Fibroblast of skin of scalp (primary cell): ENCODE results near the gene PRDM1. TPM values are rescaled to one million over a fixed set of nuclear protein-coding genes. Genes with fewer than 3 reads are reported as not detected.

Source experiments
- DNase-seq: peaks from one replicate; pipeline ENCODE4 v3.0.0-alpha.2; 2013
- polyA plus RNA-seq, 2 experiments: library from polyadenylated mRNA; unstranded; fragments of 120-200 nt; gene quantifications; one replicate each; pipeline ENCODE4 v1.2.1, GENCODE V29; 2013; ENCODE audit not compliant: insufficient read length in 2 of 2

The PRDM1 gene
- 0.78 TPM for polyA plus RNA-seq (2013, experiment 1 of 2; ENCODE audit: insufficient read length)
- polyA plus RNA-seq (2013, experiment 2 of 2; ENCODE audit: insufficient read length): 1.7 TPM

DNA sequence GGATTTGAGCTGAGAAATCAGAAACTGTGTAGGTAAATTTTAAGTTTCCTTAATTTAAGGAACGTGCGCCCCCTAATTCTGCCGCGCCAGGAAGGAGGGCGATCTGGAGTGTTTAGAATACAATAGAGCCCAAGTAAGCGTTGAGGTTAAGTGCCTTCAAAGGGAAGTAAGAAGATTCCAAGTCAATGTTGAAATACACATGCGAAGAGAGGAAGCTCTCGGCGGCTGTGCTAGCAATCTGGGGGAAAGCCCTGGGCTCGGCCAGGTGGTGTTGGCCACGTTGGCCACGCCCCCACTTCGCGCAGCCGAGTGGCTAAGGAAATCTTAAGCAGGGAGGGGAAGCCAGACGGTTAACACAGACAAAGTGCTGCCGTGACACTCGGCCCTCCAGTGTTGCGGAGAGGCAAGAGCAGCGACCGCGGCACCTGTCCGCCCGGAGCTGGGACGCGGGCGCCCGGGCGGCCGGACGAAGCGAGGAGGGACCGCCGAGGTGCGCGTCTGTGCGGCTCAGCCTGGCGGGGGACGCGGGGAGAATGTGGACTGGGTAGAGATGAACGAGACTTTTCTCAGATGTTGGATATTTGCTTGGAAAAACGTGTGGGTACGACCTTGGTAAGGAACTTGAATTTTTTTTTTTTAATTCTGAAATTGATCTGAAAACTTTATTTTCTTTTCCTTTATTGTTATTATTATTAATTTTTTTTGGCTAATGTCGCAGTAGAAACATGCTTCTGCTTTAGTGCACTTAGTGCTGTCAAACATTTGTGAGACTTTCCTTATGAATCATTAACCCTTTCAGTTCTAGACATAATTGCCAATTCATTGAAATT lies at the start of gene PRDM1:
TSS of gene PRDM1 (plus strand) at position 353 of the 830 bp plus-strand sequence. CDS start at position 571, 218 bp downstream.
- DNase-seq: peak; percentile 25

DNA sequence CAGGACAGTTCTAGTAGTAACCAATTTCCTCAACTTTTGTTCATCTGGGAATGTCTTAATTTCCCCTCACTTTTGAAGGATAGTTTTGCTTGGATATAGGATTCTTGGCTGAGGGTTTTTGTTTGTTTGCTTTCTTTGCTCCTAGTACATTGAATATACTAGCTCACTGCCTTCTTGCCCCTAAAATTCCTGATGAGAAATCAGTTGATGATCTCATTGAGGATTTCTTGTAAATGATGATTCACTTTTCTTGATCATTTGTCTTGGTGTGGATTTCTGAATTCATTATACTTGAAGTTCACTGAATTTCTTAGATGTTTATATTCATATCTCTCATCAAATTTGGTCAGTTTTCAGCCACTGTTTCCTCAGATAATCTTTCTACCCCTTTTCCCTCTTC lies 49.1 kb upstream of the PRDM1 start:
- DNase-seq: peak; percentile 54

DNA sequence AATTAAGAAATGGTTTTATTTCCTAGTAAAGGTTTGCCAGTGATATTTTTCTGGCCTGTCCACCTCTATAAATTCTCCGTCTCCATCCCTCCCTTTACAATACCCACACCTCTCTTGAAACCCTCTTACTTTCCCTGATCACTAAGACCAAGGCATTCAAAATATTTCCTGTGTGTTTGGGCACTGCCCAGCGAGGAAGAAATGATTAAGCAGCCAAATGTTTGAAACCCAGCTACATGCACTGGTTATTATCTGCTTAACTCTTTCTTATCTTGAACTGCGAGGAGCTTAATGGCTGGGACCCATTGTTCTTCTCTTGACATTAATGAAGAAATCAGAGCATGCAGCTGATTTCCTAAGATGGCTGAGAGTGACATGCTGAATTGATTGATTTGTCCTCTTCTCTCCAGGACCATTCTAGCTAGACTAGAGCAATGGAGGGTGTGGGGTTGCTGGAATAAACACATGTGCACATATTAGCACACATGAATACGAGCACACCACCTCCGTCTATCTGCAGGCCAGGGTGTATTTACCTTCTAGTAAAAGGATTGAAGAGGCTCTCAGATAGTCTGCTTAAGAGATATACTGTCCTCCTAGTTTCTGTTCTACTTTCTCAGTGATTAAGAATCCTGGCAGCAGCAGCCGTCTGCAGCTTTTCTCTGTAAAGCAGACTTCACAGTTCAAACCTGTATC lies 46.1 kb upstream of the PRDM1 start:
- DNase-seq: no peak

- no peak for DNase-seq
These were observed 42.0 kb upstream of the PRDM1 start for GRCh38 chr6:106044151-106044550.

- DNase-seq: no peak
These were observed 41.1 kb upstream of the PRDM1 start for GRCh38 chr6:106045077-106045476.

DNA sequence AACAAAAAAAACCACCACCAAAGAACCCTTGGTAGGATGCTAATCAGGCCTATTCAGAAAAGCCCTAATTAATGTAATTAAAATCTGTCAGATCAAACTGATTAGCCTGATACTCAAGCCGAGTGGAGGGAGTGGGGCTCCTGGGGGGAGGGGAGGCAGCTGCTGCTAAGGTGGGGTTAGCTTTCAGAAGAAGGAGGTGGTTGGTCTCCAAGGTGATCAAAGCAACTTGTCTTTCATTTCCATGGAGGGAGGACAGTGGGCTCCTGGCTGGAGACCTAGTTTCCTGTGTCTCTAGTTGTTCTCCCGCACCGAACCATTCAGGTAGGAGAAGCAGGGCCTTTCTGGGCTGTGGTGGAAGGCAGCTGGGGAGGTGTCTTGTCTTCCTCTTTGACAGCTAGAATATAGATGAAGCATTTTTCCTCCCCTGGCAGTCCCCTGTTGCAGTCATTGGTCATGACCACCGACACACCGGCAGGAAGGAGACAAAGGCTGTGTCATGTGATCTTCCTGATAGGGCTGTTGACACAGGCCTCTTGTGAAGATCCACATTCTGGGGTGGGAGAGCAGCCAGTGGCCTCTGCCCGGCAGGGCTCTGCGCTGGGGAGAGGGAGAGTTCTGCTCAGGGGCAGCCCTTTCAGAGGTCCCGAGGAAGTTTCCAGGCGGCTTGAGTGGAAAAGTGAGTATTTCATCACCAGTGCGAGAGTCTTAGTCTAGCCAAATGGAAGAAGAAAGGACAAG lies 39.9 kb upstream of the PRDM1 start:
- DNase-seq: no peak

GRCh38 chr6:106046854-106047200 lies 39.3 kb upstream of the PRDM1 start:
- DNase-seq: no peak

- no peak for DNase-seq
These were observed 37.8 kb upstream of the PRDM1 start for GRCh38 chr6:106048336-106048735.

- no peak for DNase-seq
These were observed 35.6 kb upstream of the PRDM1 start for GRCh38 chr6:106050538-106050937.

- DNase-seq: peak; percentile 23
These were observed 34.9 kb upstream of the PRDM1 start for GRCh38 chr6:106051226-106051625.

DNA sequence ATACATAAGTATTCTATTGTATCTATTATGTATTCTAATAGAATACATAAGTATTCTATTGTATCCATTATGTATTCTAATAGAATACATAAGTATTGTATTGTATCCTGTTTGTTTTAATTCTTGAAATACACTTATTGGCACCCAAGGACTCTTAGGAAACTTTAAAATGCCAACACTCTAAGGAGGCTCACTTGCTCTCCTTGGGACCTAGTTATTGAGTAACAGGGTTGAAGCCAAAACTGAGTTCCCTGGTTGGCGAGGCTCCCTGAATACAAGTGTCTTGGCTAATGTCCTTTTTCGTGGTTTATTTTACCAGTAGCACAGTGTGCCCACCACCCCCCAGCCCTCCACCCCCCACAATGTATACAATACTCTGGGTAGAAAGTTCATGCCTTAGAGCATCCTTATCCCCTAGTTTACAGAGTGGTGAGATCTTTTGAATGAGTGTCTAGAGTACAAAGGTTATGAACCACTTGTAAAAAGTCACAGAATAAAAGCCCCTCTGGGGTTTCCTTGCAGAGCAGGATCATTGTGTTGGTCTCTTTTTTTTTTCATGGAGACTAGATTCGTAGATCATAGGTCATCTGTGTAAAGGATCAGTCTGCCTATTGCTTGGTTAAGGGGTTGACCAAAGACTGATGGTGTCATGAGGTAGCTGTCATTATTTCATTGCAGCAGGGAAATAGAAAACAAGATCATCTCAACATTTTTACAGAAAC lies 32.5 kb upstream of the PRDM1 start:
- no peak for DNase-seq

DNA sequence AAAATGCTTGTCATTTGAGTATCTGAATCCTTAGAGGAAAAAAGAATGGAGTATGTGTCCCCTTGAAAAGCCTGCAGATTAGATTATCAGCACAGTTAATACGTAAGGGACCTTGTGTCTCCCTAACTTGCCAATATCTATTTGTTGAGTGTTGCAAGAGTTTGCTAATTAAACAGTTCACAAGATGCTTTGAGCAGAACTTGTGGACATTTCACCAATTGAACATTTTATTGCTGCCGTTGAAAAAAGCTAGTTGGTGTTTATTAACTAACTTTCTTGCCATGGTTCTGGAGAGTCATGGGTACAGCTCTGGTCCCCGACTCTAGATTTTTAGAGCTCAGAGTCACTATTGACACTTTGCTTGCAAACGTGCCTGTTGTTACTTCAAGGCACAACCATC lies 30.6 kb upstream of the PRDM1 start:
- DNase-seq: no peak

- DNase-seq: no peak
These were observed 29.9 kb upstream of the PRDM1 start for GRCh38 chr6:106056060-106056745.

DNA sequence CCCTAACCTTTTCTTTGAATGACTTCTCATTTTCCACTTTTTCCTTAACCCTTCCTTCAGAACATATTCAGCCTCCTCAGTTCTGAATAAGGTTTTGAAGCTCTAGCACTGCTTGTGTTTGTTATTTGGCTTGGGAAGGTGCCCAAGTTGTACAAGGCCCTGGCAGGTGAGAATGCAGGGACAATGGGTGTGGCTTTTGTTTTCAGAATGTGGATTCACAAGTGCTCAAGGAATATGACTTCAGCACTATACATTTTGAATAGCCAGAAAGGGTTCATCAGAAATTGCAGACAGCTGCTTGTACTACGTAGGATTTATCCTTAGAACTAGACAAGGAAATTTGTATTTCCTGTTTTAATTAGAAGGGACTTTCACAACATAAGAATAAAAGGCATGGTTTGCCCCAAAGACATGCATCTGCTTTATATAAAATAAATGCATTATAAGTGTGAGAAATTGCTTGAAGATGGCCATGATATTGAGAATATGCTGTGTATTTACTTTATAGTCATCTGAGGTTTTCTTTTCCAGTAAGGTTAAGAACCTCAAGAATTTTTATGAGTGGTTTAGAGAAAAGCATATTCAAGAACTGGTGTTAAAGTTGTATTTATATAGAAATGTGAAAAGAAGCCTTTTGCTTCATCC lies 29.3 kb upstream of the PRDM1 start:
- DNase-seq: no peak

GRCh38 chr6:106059331-106059730 lies 26.8 kb upstream of the PRDM1 start:
- DNase-seq: no peak

DNA sequence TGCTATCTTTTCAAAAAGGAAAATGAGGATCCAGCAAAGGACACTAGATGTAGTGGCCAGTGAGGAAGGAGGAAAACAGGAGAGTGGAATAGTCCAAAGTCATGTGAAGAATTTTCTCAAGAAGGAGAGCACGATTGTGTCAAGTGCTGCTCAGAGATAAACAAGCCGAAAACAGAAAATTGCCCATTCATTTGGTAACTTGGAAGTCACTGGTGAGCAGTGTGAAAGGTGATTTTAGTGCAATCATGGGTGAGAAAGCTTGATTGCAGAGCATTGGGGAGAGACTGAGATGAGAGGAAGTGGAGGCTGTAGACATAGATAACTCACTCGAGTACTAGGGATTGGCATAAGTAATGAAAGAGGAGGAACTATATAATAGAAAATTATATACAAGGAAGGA lies 26.0 kb upstream of the PRDM1 start:
- no peak for DNase-seq

GRCh38 chr6:106063448-106063850 lies 22.7 kb upstream of the PRDM1 start:
- peak; percentile 58 for DNase-seq

GRCh38 chr6:106064142-106064541 lies 22.0 kb upstream of the PRDM1 start:
- DNase-seq: no peak

- peak; percentile 19 for DNase-seq
These were observed 21.4 kb upstream of the PRDM1 start for GRCh38 chr6:106064756-106065155.

- peak; percentile 74 for DNase-seq
These were observed 19.1 kb upstream of the PRDM1 start for GRCh38 chr6:106066989-106067388.

- peak; percentile 87 for DNase-seq
These were observed 16.7 kb upstream of the PRDM1 start for GRCh38 chr6:106069478-106069877.
